Pericardium fibroblast (primary cell): Measurements from ENCODE around the gene RAB36. TPM values are rescaled to one million over a fixed set of nuclear protein-coding genes. Genes with fewer than 3 reads are reported as not detected.

ENCODE experiments used
- total RNA-seq: library from RNA; depleted of rRNA; stranded (reverse); fragments of >200 nt; gene quantifications from 2 replicates; pipeline ENCODE4 v1.2.3, GENCODE V29; 2015

The RAB36 gene
- 2.5 and 2.9 TPM in 2 replicates for total RNA-seq

GRCh38 chr22:23144932-23145877 is at the start of gene RAB36:
Gene RAB36, plus strand, starts transcription at chr22:23145477. Its CDS starts 1,140 bp downstream, at chr22:23146617.

GRCh38 chr22:23180301-23180892 is 35.1 kb downstream of the RAB36 start, which contains the start of gene BCR:
Gene BCR, plus strand, starts transcription at chr22:23180509. Its CDS starts 452 bp downstream, at chr22:23180961.

Other genes with a start within 250 kb of the RAB36 start
- 0.26 and 0.93 TPM in 2 replicates for gene GNAZ, start 75.0 kb upstream of the RAB36 start, total RNA-seq
- gene RSPH14, start 3.5 kb upstream of the RAB36 start, total RNA-seq = not detected in 2 replicates
- 18.8 and 28.6 TPM in 2 replicates for gene BCR, start 35.0 kb downstream of the RAB36 start, total RNA-seq